ENCODE results near the gene ITGB3. TPM values are rescaled to one million over a fixed set of nuclear protein-coding genes. Genes with fewer than 3 reads are reported as not detected.

The ITGB3 gene
- total and polyA plus RNA-seq, 9 of the 15 experiments (the other 6 are each of a cell fraction or from before 2014, with no cell fraction given), result 0.08 to 2.6 (median 0.62) TPM; not detected in 1

GRCh38 chr17:47275245-47275984, 21.8 kb downstream of the ITGB3 start (continued):
- TF ChIP-seq ZBTB34 (CRISPR knock-in tag; IDR thresholded peaks at IDR 0.05), result no peak
- TF ChIP-seq MGA (IDR thresholded peaks at IDR 0.05), result peak; percentile 74
- TF ChIP-seq KDM4B (IDR thresholded peaks at IDR 0.05; ENCODE audit: borderline replicate concordance in 2 of 2, low read depth in 1 of 2), result no peak
- no peak for TF ChIP-seq TFE3 (CRISPR knock-in tag; IDR thresholded peaks at IDR 0.05)
- TF ChIP-seq TCF7L2 (IDR thresholded peaks at IDR 0.05; ENCODE audit: low read depth, low read length), result no peak
- TF ChIP-seq SMARCB1 (IDR thresholded peaks at IDR 0.05; ENCODE audit: insufficient read length, low read depth), result no peak
- TF ChIP-seq EP300 (IDR thresholded peaks at IDR 0.05; ENCODE audit: low read length), result no peak
- TF ChIP-seq KAT8 (IDR thresholded peaks at IDR 0.05; ENCODE audit: low read depth), result no peak
- peak; percentile 67; the same call in 1 of the 2 replicates for TF ChIP-seq SMARCA5 (IDR thresholded peaks at IDR 0.05)
